Measurements from ENCODE around the gene SLC35F4.

SLC35F4 gene

DNA sequence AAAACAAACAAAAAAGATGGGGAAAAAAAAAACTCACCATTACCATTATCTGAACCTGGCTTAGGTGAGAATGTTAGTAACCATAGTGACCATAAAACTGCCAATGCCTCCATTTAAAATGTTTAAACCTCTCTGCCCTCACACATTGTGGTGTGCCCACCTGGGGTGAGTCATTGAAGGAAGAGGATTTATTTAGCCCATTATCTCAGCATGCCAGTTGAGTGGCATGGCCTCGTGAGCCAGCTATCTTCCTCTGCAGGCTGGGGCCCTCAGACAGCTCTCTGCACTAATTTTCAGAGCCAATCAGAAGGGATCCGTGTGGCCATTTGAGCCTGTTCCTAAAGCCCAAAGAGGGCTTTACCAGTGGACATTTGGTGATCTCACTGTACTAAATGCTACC is 290.4 kb downstream of the SLC35F4 start:
- Histone ChIP-seq H3K9me3 (ENCODE audit: control insufficient read depth, low read length) (no peaks in the 10 kb centered on the region), H3K4me3 (ENCODE audit: insufficient read depth, low read depth, low read length, poor library complexity, severe bottlenecking) (no peak overlapping the region), H3K36me3 (ENCODE audit: control insufficient read depth, insufficient read depth, low read length) (no peaks in the 10 kb centered on the region), H3K27ac (ENCODE audit: insufficient read depth, low read length, poor library complexity, severe bottlenecking) (no peak overlapping the region), H3K4me1 (ENCODE audit: control insufficient read depth, insufficient read depth, low read length, poor library complexity, severe bottlenecking) (no peaks in the 10 kb centered on the region), H3K27me3 (replicated peaks; ENCODE audit: control insufficient read depth, insufficient read depth, low read length, poor library complexity, severe bottlenecking) (no peaks in the 10 kb centered on the region)
- DNase-seq, result no peak

DNA sequence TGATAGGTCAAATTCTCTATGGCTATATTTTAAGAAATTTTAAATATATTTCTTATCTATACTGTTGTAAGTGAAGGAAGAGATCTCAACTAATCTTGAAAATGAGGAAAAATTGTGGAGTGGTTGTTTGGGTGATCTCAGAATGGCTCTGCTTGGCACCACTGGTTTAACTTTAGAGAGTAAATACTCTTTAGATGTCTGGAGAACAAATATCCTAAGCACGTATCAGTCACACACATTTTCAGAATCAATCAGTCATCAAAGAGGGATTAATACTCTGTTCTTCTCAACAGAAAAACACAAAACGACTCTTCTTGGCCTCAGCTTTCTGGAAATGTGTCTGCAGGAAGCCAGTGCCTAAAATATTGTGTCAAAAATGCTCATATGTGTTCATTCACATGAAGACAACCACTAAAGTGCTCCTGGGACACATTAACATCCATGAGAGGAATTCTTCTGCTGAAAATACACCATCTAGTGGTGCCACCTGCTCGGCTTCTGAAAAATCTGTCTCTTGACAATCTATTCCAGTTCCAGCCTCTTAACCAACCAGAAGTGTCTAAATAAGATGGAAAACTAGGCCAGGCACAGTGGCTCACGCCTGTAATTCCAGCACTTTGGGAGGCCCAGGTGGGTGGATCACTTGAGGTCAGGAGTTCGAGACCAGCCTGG is 291.1 kb downstream of the SLC35F4 start:
- Histone ChIP-seq H3K27me3 (replicated peaks; ENCODE audit: control insufficient read depth, insufficient read depth, low read length, poor library complexity, severe bottlenecking) (no peaks in the 10 kb centered on the region), H3K9me3 (ENCODE audit: control insufficient read depth, low read length) (no peaks in the 10 kb centered on the region), H3K4me3 (ENCODE audit: insufficient read depth, low read depth, low read length, poor library complexity, severe bottlenecking) (no peak overlapping the region), H3K27ac (ENCODE audit: insufficient read depth, low read length, poor library complexity, severe bottlenecking) (no peak overlapping the region), H3K36me3 (ENCODE audit: control insufficient read depth, insufficient read depth, low read length) (no peaks in the 10 kb centered on the region), H3K4me1 (ENCODE audit: control insufficient read depth, insufficient read depth, low read length, poor library complexity, severe bottlenecking) (no peaks in the 10 kb centered on the region)
- DNase-seq, result no peak

DNA sequence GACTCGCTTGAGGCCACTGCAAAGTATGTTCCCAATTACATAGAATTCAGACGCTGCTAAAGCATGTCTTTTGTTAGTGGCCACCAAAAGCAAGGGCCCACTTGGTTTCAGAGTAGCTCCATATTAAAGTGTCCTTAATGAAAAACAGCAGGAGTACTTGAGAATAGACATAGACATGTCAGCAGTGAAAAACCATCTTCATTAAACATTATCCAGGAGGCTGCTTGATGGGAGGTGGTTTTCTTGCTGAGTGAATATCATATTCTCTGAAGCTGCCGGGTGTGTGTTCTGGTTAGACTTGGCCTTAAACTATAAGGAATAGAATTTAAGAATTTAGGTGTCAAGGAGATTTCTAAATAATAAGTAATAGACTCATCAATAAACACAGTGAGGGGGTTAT is 292.7 kb downstream of the SLC35F4 start:
- DNase-seq, result no peak
- H3K4me1 ChIP-seq (ENCODE audit: control insufficient read depth, insufficient read depth, low read length, poor library complexity, severe bottlenecking), result no peaks in the 10 kb centered on the region
- H3K4me3 ChIP-seq (ENCODE audit: insufficient read depth, low read depth, low read length, poor library complexity, severe bottlenecking), result no peak overlapping the region
- H3K9me3 ChIP-seq (ENCODE audit: control insufficient read depth, low read length), result no peaks in the 10 kb centered on the region
- H3K27me3 ChIP-seq (replicated peaks; ENCODE audit: control insufficient read depth, insufficient read depth, low read length, poor library complexity, severe bottlenecking), result no peaks in the 10 kb centered on the region
- no peak overlapping the region for H3K27ac ChIP-seq (ENCODE audit: insufficient read depth, low read length, poor library complexity, severe bottlenecking)
- no peaks in the 10 kb centered on the region for H3K36me3 ChIP-seq (ENCODE audit: control insufficient read depth, insufficient read depth, low read length)

DNA sequence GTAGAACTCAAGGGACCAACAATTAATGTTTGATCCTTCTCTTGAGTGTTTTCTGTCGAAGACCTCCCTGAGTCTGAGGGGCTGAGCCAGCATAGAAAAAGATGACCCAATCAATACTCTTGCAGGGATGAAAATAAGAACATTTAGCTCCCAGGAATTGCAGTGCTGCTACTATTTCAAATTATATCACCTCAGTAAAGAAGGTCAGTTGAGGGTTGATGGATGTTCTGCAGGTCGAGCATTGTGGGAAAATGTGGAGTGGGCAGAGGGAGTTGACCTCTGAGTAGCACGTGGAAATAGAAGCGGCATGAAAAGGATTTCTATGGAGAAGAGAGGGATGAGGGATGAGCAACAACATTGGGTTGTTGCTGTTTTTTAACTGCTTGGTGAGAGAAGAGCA is 297.3 kb downstream of the SLC35F4 start:
- no peaks in the 10 kb centered on the region for H3K9me3 ChIP-seq (ENCODE audit: control insufficient read depth, low read length)
- DNase-seq, result no peak
- H3K27ac ChIP-seq (ENCODE audit: insufficient read depth, low read length, poor library complexity, severe bottlenecking), result no peak overlapping the region
- H3K4me3 ChIP-seq (ENCODE audit: insufficient read depth, low read depth, low read length, poor library complexity, severe bottlenecking), result no peak overlapping the region
- H3K36me3 ChIP-seq (ENCODE audit: control insufficient read depth, insufficient read depth, low read length), result no peaks in the 10 kb centered on the region
- H3K27me3 ChIP-seq (replicated peaks; ENCODE audit: control insufficient read depth, insufficient read depth, low read length, poor library complexity, severe bottlenecking), result no peaks in the 10 kb centered on the region
- H3K4me1 ChIP-seq (ENCODE audit: control insufficient read depth, insufficient read depth, low read length, poor library complexity, severe bottlenecking), result no peaks in the 10 kb centered on the region

DNA sequence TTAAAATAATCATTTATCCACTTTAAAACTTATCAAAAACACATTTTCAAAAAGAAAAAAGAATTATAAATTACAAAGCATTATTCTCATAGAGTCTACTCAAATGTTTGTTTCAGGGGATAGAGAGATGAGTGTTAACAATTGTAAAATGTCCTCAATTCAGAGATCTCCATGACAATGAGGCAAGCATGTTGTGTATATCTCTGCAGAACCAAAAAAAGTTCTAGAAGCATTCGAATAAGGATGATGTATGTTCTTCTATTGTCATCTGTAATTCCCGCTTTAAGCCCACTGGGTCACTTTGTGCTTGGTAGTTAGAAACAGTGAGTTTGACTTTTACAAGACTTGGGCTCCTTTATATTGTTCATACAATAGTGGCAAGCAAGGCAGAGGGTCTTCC is 298.7 kb downstream of the SLC35F4 start:
- no peaks in the 10 kb centered on the region for H3K27me3 ChIP-seq (replicated peaks; ENCODE audit: control insufficient read depth, insufficient read depth, low read length, poor library complexity, severe bottlenecking)
- no peaks in the 10 kb centered on the region for H3K4me1 ChIP-seq (ENCODE audit: control insufficient read depth, insufficient read depth, low read length, poor library complexity, severe bottlenecking)
- no peak for DNase-seq
- no peak overlapping the region for H3K27ac ChIP-seq (ENCODE audit: insufficient read depth, low read length, poor library complexity, severe bottlenecking)
- H3K36me3 ChIP-seq (ENCODE audit: control insufficient read depth, insufficient read depth, low read length), result no peaks in the 10 kb centered on the region
- no peak overlapping the region for H3K4me3 ChIP-seq (ENCODE audit: insufficient read depth, low read depth, low read length, poor library complexity, severe bottlenecking)
- H3K9me3 ChIP-seq (ENCODE audit: control insufficient read depth, low read length), result no peaks in the 10 kb centered on the region

DNA sequence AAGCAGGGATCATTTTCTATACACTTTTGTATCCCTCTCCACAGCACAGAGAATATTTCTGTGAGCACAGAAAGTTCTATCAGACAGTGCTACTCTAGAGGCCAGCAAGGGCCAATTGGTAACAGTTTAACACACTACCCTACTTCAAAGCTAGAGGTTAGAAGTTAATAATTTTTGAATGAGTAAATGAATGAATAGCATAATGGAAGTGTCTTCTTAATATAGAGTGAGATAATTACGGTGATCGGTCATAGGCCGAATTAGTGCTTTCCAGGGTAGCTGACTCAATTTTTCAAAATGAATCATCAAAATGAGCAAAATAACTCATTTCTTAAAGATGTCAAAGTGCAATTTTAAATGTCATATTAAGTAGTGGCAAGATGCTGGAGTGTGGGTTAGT is 305.2 kb downstream of the SLC35F4 start:
- Histone ChIP-seq H3K4me1 (ENCODE audit: control insufficient read depth, insufficient read depth, low read length, poor library complexity, severe bottlenecking) (no peaks in the 10 kb centered on the region), H3K9me3 (ENCODE audit: control insufficient read depth, low read length) (no peaks in the 10 kb centered on the region), H3K4me3 (ENCODE audit: insufficient read depth, low read depth, low read length, poor library complexity, severe bottlenecking) (no peak overlapping the region), H3K27me3 (replicated peaks; ENCODE audit: control insufficient read depth, insufficient read depth, low read length, poor library complexity, severe bottlenecking) (no peaks in the 10 kb centered on the region), H3K36me3 (ENCODE audit: control insufficient read depth, insufficient read depth, low read length) (no peaks in the 10 kb centered on the region), H3K27ac (ENCODE audit: insufficient read depth, low read length, poor library complexity, severe bottlenecking) (no peak overlapping the region)
- DNase-seq, result no peak

DNA sequence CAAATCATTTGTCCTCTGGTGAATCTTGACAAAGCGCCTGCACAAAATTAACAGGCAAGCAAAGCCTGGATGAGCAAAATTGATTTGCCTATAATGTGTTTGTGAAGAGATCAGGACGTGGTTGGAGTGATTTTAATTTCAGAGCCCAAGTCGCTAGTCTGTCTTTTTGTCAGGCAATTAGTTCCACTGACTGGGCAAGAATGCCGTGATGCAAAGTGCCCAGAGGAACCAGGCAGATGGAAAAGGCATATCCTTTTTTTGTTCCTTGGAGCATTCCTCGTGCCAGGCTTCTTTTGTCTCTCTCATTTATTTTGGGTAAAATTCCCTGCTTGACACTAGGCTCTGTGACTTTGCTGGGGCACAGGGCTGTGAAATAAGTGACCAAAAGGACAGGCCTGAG is 306.3 kb downstream of the SLC35F4 start:
- H3K27ac ChIP-seq (ENCODE audit: insufficient read depth, low read length, poor library complexity, severe bottlenecking), result no peak overlapping the region
- no peak overlapping the region for H3K4me3 ChIP-seq (ENCODE audit: insufficient read depth, low read depth, low read length, poor library complexity, severe bottlenecking)
- H3K4me1 ChIP-seq (ENCODE audit: control insufficient read depth, insufficient read depth, low read length, poor library complexity, severe bottlenecking), result no peaks in the 10 kb centered on the region
- H3K36me3 ChIP-seq (ENCODE audit: control insufficient read depth, insufficient read depth, low read length), result no peaks in the 10 kb centered on the region
- no peak for DNase-seq
- H3K9me3 ChIP-seq (ENCODE audit: control insufficient read depth, low read length), result peaks cover under 1% of the 10 kb centered on the region
- H3K27me3 ChIP-seq (replicated peaks; ENCODE audit: control insufficient read depth, insufficient read depth, low read length, poor library complexity, severe bottlenecking), result no peaks in the 10 kb centered on the region

DNA sequence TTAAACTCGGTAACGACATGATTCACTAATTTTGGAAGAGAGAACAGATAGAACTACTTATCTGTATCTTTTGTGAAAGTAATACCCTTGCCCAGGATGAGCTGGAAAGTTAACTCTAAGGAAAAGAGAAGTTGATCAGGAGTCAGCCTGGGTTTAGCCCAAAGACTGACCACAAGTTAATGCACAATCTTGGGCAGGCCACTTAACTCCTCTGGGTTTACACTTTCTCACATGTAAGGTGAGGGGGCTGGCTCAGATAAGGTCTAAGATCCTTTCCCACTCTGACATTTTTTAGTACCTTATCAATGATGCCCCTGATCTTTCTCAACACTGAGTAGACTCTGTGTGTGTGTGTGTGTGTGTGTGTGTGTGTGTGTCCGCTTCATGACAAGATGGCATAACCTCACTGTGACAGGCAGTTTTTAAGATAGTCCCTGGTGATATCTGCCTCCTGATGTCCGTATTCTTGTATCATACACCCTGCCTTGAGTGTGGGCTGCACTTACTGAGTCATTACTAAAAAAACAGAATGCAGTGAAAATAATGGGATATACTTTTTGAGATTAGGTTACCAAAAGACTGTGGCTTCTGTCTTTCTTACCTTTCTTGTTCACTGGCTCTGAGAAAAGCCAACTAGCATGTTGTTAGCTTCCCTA is 316.0 kb downstream of the SLC35F4 start:
- no peak for DNase-seq
- H3K36me3 ChIP-seq (ENCODE audit: control insufficient read depth, insufficient read depth, low read length), result no peaks in the 10 kb centered on the region
- H3K27ac ChIP-seq (ENCODE audit: insufficient read depth, low read length, poor library complexity, severe bottlenecking), result no peak overlapping the region
- no peaks in the 10 kb centered on the region for H3K4me1 ChIP-seq (ENCODE audit: control insufficient read depth, insufficient read depth, low read length, poor library complexity, severe bottlenecking)
- H3K9me3 ChIP-seq (ENCODE audit: control insufficient read depth, low read length), result peaks cover 5% of the 10 kb centered on the region
- no peak overlapping the region for H3K4me3 ChIP-seq (ENCODE audit: insufficient read depth, low read depth, low read length, poor library complexity, severe bottlenecking)
- H3K27me3 ChIP-seq (replicated peaks; ENCODE audit: control insufficient read depth, insufficient read depth, low read length, poor library complexity, severe bottlenecking), result no peaks in the 10 kb centered on the region

DNA sequence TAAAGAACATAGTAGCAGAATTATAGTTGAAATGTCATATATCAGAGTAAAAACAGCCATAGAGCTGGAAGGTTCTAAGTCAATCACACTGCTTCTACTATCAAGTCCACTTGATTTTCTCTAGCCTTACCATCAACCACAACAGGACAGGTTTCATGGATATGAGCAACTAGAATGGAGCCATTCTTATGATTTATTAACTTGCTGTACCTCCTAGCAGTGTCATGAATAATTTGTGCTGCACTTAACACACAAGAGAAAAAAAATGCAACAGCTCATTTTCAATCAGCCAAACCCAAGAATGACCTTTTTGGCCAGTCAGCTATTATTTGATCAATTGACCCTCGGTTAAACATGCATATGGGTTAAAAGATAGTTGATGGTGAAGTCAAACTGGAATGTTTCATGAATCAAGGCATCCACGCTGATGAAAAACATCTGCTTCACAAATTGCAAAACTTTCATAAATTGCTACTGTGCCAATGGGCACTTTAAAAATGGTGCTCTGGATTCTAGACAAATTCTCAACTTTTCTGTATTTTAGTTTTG is 316.8 kb downstream of the SLC35F4 start:
- no peak for DNase-seq
- H3K4me3 ChIP-seq (ENCODE audit: insufficient read depth, low read depth, low read length, poor library complexity, severe bottlenecking), result no peak overlapping the region
- H3K9me3 ChIP-seq (ENCODE audit: control insufficient read depth, low read length), result no peaks in the 10 kb centered on the region
- H3K4me1 ChIP-seq (ENCODE audit: control insufficient read depth, insufficient read depth, low read length, poor library complexity, severe bottlenecking), result no peaks in the 10 kb centered on the region
- no peaks in the 10 kb centered on the region for H3K27me3 ChIP-seq (replicated peaks; ENCODE audit: control insufficient read depth, insufficient read depth, low read length, poor library complexity, severe bottlenecking)
- H3K36me3 ChIP-seq (ENCODE audit: control insufficient read depth, insufficient read depth, low read length), result no peaks in the 10 kb centered on the region
- no peak overlapping the region for H3K27ac ChIP-seq (ENCODE audit: insufficient read depth, low read length, poor library complexity, severe bottlenecking)

DNA sequence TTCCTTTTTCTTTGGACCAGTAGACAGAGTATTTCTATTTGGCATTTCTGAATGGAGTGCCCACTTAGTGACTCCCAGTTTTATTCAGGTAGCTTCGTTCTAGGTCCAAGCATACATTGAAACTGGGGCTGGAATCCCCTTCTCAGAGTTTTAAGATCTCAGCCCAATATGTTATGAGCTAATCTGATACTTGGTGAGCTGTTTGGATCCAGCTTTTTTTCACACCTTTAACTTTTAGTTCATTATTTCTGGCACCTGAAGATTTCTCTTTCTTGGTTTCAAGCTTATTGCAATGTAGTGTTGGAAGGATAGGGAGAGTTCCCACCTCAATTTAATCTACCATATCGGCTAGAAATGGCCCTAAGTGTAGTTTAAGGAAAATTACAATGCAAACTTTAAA is 318.8 kb downstream of the SLC35F4 start:
- Histone ChIP-seq H3K36me3 (ENCODE audit: control insufficient read depth, insufficient read depth, low read length) (no peaks in the 10 kb centered on the region), H3K4me3 (ENCODE audit: insufficient read depth, low read depth, low read length, poor library complexity, severe bottlenecking) (no peak overlapping the region), H3K9me3 (ENCODE audit: control insufficient read depth, low read length) (no peaks in the 10 kb centered on the region), H3K4me1 (ENCODE audit: control insufficient read depth, insufficient read depth, low read length, poor library complexity, severe bottlenecking) (no peaks in the 10 kb centered on the region), H3K27ac (ENCODE audit: insufficient read depth, low read length, poor library complexity, severe bottlenecking) (no peak overlapping the region), H3K27me3 (replicated peaks; ENCODE audit: control insufficient read depth, insufficient read depth, low read length, poor library complexity, severe bottlenecking) (no peaks in the 10 kb centered on the region)
- DNase-seq, result no peak

All from effector memory CD4-positive, alpha-beta T cell (primary cell).